Karpas-422 (cell line): Measurements from ENCODE around the gene CCDC171. TPM values are rescaled to one million over a fixed set of nuclear protein-coding genes. Genes with fewer than 3 reads are reported as not detected.

ENCODE experiments used
- DNase-seq: peaks from one replicate; pipeline ENCODE4 v3.0.0-alpha.2; 2015
- H2AFZ ChIP-seq: fragments of 200-600 bp; sonication (generic); 2 replicates; pipeline ENCODE4 v1.6.1; 2014; ENCODE audit warnings: antibody characterized with exemption, low read length, mixed read lengths
- H3K27ac ChIP-seq: fragments of 200-600 bp; sonication (generic); 2 replicates; pipeline ENCODE4 v1.5.1; 2014; ENCODE audit warnings: mild to moderate bottlenecking, low read length, moderate library complexity
- H3K27me3 ChIP-seq: fragments of 200-600 bp; sonication (generic); 2 replicates; pipeline ENCODE4 v1.6.1; 2014; ENCODE audit warnings: low read length, mixed read lengths
- H3K36me3 ChIP-seq: fragments of 200-600 bp; sonication (generic); 2 replicates; pipeline ENCODE4 v1.6.1; 2014; ENCODE audit warnings: low read length, mixed read lengths; ENCODE audit not compliant: insufficient read depth
- H3K4me1 ChIP-seq: fragments of 200-600 bp; sonication (generic); 2 replicates; pipeline ENCODE4 v1.6.1; 2014; ENCODE audit warnings: mild to moderate bottlenecking, low read length, mixed read lengths
- H3K4me2 ChIP-seq: fragments of 200-600 bp; sonication (generic); 2 replicates; pipeline ENCODE4 v1.6.1; 2014; ENCODE audit warnings: low read length, low read depth, mild to moderate bottlenecking; ENCODE audit not compliant: poor library complexity, severe bottlenecking
- H3K4me3 ChIP-seq: fragments of 200-600 bp; sonication (generic); 2 replicates; pipeline ENCODE4 v1.5.1; 2014; ENCODE audit warnings: mild to moderate bottlenecking, antibody characterized with exemption, low read length, mixed read lengths
- H3K79me2 ChIP-seq: fragments of 200-600 bp; sonication (generic); 2 replicates; pipeline ENCODE4 v1.6.1; 2014; ENCODE audit warnings: mild to moderate bottlenecking, low read length, mixed read lengths
- H3K9ac ChIP-seq: fragments of 200-600 bp; sonication (generic); 2 replicates; pipeline ENCODE4 v1.6.0; 2014; ENCODE audit warnings: low read length
- H3K9me2 ChIP-seq: fragments of 200-600 bp; sonication (generic), shearing (Covaris generic); replicated peaks from 2 replicates; pipeline ENCODE4 v1.6.0; 2014; ENCODE audit warnings: mild to moderate bottlenecking, low read length, moderate library complexity; ENCODE audit not compliant: insufficient read depth
- H3K9me3 ChIP-seq: fragments of 300-700, 200-600 bp; sonication (generic); 2 replicates; pipeline ENCODE4 v1.6.1; 2014; ENCODE audit warnings: low read length, mixed read lengths
- H4K20me1 ChIP-seq: fragments of 200-600 bp; sonication (generic); 2 replicates; pipeline ENCODE4 v1.6.1; 2014; ENCODE audit warnings: mild to moderate bottlenecking, antibody characterized with exemption, low read length, low read depth; ENCODE audit not compliant: insufficient read depth
- total RNA-seq: library from RNA; depleted of rRNA; stranded (reverse); fragments of >200 nt; shearing (Covaris generic); gene quantifications from 2 replicates; pipeline ENCODE4 v1.2.3, GENCODE V29; 2014; ENCODE audit warnings: low replicate concordance

CCDC171 gene
- total RNA-seq, 1 experiment from 2014 or later: 3.1 TPM

DNA sequence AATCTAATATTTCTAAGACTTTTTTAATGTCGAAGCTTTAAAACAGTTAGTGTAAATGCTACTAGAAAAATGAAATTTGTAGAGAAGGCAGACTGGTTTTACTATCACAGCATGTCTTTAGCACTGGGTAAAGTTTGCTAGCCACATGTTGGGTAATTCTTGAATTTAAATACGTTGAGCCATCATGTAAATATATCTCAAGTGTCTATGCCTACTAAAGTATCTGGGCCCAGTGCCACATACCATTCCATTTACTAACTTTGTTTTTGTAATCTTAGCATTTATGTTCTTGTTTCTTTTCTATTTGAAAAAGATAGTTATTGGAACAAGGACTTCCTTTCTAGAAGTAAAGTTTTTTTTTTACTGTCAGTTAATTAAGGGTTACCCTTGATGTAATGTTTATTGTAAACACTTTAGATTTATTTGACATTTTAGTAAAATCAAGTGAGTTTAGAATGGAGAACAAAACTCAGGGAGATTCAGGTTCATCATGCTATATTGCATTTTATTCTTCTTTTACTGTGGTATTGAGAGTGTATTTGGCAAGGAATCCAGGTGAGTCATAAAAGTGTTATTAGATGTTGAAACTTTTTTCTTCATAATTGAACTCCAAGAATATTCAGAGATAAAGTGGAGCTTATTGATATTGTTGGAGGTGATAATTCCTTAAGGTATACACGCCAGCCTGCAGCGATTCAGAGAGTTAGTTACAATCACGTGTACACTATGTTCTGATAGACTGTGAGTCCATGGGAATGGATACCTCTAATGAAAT, 182.4 kb downstream of the CCDC171 start:
- H3K4me1 ChIP-seq: no peaks in the 10 kb centered on the region
- H3K4me3 ChIP-seq: no peak overlapping the region
- no peaks in the 10 kb centered on the region for H3K79me2 ChIP-seq
- no peaks in the 10 kb centered on the region for H3K36me3 ChIP-seq
- no peaks in the 10 kb centered on the region for H3K27me3 ChIP-seq
- DNase-seq: no peak
- H3K9ac ChIP-seq: no peak overlapping the region
- H2AFZ ChIP-seq: no peak overlapping the region
- no peaks in the 10 kb centered on the region for H4K20me1 ChIP-seq
- H3K9me2 ChIP-seq: no peaks in the 10 kb centered on the region
- H3K27ac ChIP-seq: no peak overlapping the region
- no peak overlapping the region for H3K4me2 ChIP-seq
- H3K9me3 ChIP-seq: no peaks in the 10 kb centered on the region

DNA sequence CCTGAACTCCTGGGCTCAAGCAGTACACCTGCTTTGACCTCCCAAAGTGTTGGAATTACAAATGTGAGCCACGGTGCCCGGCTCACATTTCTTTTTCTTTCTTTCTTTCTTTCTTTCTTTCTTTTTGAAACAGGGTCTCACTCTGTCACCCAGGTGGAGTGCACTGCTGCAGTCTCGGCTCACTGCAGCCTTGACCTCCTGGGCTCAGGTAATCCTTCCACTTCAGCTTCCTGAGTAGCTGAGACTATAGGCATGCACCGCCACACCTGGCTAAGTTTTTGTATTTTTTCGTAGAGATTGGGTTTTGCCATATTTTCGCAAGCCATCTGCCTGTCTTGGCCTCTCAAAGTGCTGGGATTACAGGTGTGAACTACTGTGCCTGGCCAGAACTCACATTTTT, 183.7 kb downstream of the CCDC171 start:
- Histone ChIP-seq H3K4me3 (no peak overlapping the region), H4K20me1 (no peaks in the 10 kb centered on the region), H3K9me3 (no peaks in the 10 kb centered on the region), H3K9me2 (no peaks in the 10 kb centered on the region), H3K9ac (no peak overlapping the region), H3K79me2 (no peaks in the 10 kb centered on the region), H3K4me1 (no peaks in the 10 kb centered on the region), H3K27ac (no peak overlapping the region), H3K36me3 (no peaks in the 10 kb centered on the region), H2AFZ (no peak overlapping the region), H3K27me3 (no peaks in the 10 kb centered on the region), H3K4me2 (no peak overlapping the region)
- no peak for DNase-seq

DNA sequence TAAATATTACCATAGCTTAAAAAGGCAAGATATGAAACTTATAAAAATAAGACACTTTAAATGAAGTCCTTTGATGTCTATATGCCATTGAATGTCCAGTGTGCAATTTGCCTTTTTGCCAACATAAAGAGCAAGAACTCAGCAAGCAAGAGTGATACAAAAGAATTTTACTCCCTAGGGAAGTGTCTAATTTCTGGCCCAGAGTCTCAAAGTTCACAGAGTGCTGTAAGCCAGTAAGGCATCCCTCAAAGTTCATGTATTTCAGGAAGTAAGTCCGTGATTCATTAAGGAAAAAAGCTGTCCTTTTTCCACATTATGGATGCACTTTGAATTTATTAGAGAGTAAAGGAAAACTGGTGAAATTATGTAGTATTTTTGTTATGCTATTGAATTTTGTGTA, 185.2 kb downstream of the CCDC171 start:
- Histone ChIP-seq H3K9me2 (no peaks in the 10 kb centered on the region), H3K79me2 (no peaks in the 10 kb centered on the region), H3K4me1 (no peaks in the 10 kb centered on the region), H3K27ac (no peak overlapping the region), H3K9me3 (no peaks in the 10 kb centered on the region), H3K27me3 (no peaks in the 10 kb centered on the region), H3K36me3 (no peaks in the 10 kb centered on the region), H4K20me1 (no peaks in the 10 kb centered on the region), H3K9ac (no peak overlapping the region), H2AFZ (no peak overlapping the region), H3K4me2 (no peak overlapping the region), H3K4me3 (no peak overlapping the region)
- no peak for DNase-seq

DNA sequence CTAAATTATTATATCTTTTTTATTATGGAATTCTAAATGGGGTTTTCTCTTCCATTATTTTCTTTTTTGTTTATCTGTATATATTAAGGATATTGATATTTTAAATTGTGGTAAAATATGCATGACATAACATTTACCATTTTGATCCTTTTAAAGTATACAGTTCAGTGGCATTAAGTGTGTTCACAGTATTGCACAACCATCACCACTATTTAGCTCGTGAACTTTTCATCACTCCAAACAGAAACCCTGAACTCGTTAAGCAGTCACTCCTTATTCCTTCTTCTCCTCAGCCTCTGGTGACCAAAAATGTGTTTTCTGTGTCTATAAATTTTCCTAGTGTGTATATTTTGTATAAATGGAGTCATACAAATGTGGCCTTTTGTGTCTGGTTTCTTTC, 188.2 kb downstream of the CCDC171 start:
- Histone ChIP-seq H3K9me2 (no peaks in the 10 kb centered on the region), H3K27me3 (no peaks in the 10 kb centered on the region)
- no peak for DNase-seq

DNA sequence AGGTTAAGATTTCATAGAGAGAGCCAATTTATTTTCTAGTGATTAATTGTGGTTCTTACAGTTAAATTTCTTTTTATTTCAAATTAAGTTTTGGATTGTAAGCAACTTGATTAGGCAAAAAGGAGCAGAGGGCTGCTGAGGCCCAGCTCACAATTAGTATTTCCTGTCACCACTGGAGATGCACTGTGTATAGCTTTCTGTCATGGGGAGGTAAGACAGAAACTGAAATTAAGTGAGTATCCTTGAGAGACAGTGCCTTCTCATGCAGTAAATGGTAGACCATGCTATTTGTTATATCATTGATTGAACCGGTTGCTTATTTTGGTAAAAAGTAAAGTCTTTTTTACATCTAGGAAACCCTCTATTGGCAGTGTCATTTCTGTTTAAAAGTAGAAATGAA, 190.7 kb downstream of the CCDC171 start:
- no peak overlapping the region for H3K9ac ChIP-seq
- H3K36me3 ChIP-seq: no peaks in the 10 kb centered on the region
- H3K9me3 ChIP-seq: no peaks in the 10 kb centered on the region
- no peak overlapping the region for H3K4me2 ChIP-seq
- H3K27me3 ChIP-seq: no peaks in the 10 kb centered on the region
- no peaks in the 10 kb centered on the region for H3K4me1 ChIP-seq
- no peak overlapping the region for H3K27ac ChIP-seq
- no peaks in the 10 kb centered on the region for H3K79me2 ChIP-seq
- DNase-seq: no peak
- no peaks in the 10 kb centered on the region for H4K20me1 ChIP-seq
- H3K4me3 ChIP-seq: no peak overlapping the region
- H3K9me2 ChIP-seq: no peaks in the 10 kb centered on the region
- no peak overlapping the region for H2AFZ ChIP-seq

More for the DNA sequence above, 188.2 kb downstream of the CCDC171 start:
- H3K4me2 ChIP-seq: no peak overlapping the region
- H3K9me3 ChIP-seq: no peaks in the 10 kb centered on the region
- no peaks in the 10 kb centered on the region for H3K4me1 ChIP-seq
- H3K9ac ChIP-seq: no peak overlapping the region
- H3K4me3 ChIP-seq: no peak overlapping the region
- H4K20me1 ChIP-seq: no peaks in the 10 kb centered on the region
- H3K27ac ChIP-seq: no peak overlapping the region
- no peaks in the 10 kb centered on the region for H3K36me3 ChIP-seq
- no peak overlapping the region for H2AFZ ChIP-seq
- no peaks in the 10 kb centered on the region for H3K79me2 ChIP-seq

DNA sequence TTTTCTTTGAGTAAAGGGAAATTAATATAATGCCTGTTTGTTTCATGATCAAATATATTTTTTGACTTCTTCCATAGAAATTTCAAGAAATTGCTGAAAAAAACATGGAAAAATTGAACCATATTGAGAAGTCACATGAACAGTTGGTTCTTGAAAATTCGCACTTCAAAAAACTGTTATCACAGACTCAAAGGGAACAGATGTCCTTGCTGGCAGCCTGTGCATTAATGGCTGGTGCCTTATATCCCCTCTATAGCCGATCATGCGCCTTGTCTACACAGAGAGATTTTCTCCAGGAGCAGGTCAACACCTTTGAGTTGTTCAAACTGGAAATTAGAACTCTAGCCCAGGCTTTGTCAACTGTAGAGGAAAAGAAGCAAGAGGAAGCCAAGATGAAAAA, 191.4 kb downstream of the CCDC171 start:
- Histone ChIP-seq H3K36me3 (no peaks in the 10 kb centered on the region), H3K27me3 (no peaks in the 10 kb centered on the region)

DNA sequence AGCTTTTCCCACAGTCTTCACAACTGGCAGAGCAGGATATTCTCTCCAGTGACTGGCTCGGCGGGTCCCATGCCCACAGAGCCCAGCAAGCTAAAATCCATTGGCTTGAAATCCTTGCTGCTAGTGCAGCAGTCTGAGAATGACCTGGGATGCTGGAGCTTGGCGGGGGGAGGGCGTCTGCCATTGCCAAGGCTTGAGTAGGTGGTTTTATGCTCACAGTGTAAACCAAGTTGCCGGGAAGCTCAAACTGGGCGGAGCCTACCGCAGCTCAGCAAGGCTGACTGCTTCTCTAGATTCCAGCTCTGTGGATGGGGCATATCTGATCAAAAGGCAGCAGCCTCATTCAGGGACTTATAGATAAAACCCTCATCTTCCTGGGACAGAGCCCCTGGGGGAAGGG, 194.1 kb downstream of the CCDC171 start:
- Histone ChIP-seq H3K79me2 (no peaks in the 10 kb centered on the region), H3K36me3 (no peaks in the 10 kb centered on the region), H3K4me2 (no peak overlapping the region), H3K4me3 (no peak overlapping the region), H3K9me3 (no peaks in the 10 kb centered on the region), H3K9ac (no peak overlapping the region), H3K27me3 (no peaks in the 10 kb centered on the region), H3K9me2 (no peaks in the 10 kb centered on the region), H3K4me1 (no peaks in the 10 kb centered on the region), H2AFZ (no peak overlapping the region), H3K27ac (no peak overlapping the region), H4K20me1 (no peaks in the 10 kb centered on the region)
- DNase-seq: no peak

More for the DNA sequence above, 191.4 kb downstream of the CCDC171 start:
- H3K9me3 ChIP-seq: no peaks in the 10 kb centered on the region
- H3K4me2 ChIP-seq: no peak overlapping the region
- no peaks in the 10 kb centered on the region for H3K4me1 ChIP-seq
- no peak overlapping the region for H3K4me3 ChIP-seq
- H3K79me2 ChIP-seq: no peaks in the 10 kb centered on the region
- H3K9me2 ChIP-seq: no peaks in the 10 kb centered on the region
- no peak for DNase-seq
- H4K20me1 ChIP-seq: no peaks in the 10 kb centered on the region
- H3K27ac ChIP-seq: no peak overlapping the region
- H2AFZ ChIP-seq: no peak overlapping the region
- no peak overlapping the region for H3K9ac ChIP-seq

DNA sequence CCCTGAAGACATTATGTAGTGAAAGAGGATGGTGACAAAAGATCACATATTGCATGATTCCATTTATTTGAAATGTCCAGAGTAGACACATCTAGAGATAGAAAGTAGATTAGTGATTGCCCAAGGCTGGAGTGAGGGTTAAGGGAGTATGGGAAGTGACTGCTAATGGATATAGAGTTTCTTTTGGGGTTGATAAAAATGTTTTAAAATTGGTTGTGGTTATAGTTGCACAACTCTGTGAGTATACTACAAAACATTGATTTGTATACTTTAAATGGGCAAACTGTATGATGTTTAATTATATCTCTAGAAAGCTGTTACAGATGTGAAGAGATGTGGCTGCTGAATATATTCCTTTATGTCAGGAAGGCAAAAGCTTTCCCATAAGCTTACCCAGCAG, 202.8 kb downstream of the CCDC171 start:
- no peak overlapping the region for H3K4me2 ChIP-seq
- no peaks in the 10 kb centered on the region for H3K27me3 ChIP-seq
- no peak overlapping the region for H3K27ac ChIP-seq
- no peak overlapping the region for H2AFZ ChIP-seq
- H3K9ac ChIP-seq: no peak overlapping the region
- no peaks in the 10 kb centered on the region for H3K9me2 ChIP-seq
- H3K4me1 ChIP-seq: no peaks in the 10 kb centered on the region
- no peaks in the 10 kb centered on the region for H3K36me3 ChIP-seq
- H4K20me1 ChIP-seq: no peaks in the 10 kb centered on the region
- no peak for DNase-seq
- H3K4me3 ChIP-seq: no peak overlapping the region
- no peaks in the 10 kb centered on the region for H3K79me2 ChIP-seq
- H3K9me3 ChIP-seq: no peaks in the 10 kb centered on the region
